GM12878 (cell line): ENCODE results near the gene COASY. TPM values are rescaled to one million over a fixed set of nuclear protein-coding genes. Genes with fewer than 3 reads are reported as not detected.
A peak's percentile ranks its signal among the peaks of the same experiment; 100 is the strongest.

Experiments
- EZH2 ChIP-seq: IDR thresholded peaks from 2 replicates; pipeline ENCODE4 v1.6.1; 2012; ENCODE audit warnings: low read depth, mild to moderate bottlenecking, control low read depth, inconsistent platforms, low read length, borderline replicate concordance; ENCODE audit not compliant: control insufficient read depth
- FOS ChIP-seq: IDR thresholded peaks from 3 replicates; pipeline ENCODE4 v1.6.1; 2011; ENCODE audit warnings: borderline replicate concordance; ENCODE audit not compliant: insufficient read length; ENCODE audit errors: extremely low read depth
- MYB ChIP-seq: fragments of 150-350 bp; IDR thresholded peaks from 2 replicates; pipeline ENCODE4 v1.6.1; 2014; ENCODE audit warnings: mild to moderate bottlenecking, low read depth, low read length, borderline replicate concordance
- RCOR1 ChIP-seq: conservative IDR thresholded peaks from 2 replicates; pipeline ENCODE4 v1.6.1; 2012; ENCODE audit warnings: low read depth, low read length, improper control_type of control experiment
- SMARCA5 ChIP-seq: fragments of 450-650 bp; IDR thresholded peaks from 2 replicates; pipeline ENCODE4 v1.6.1; 2017; ENCODE audit warnings: mild to moderate bottlenecking
- SUZ12 ChIP-seq: fragments of 200-600 bp; sonication (generic); IDR thresholded peaks from one replicate; pipeline ENCODE4 v1.6.1; 2018; ENCODE audit warnings: antibody characterized with exemption, mild to moderate bottlenecking; ENCODE audit not compliant: unreplicated experiment
- TARDBP ChIP-seq: IDR thresholded peaks from 2 replicates; pipeline ENCODE4 v1.6.1; 2016; ENCODE audit warnings: borderline replicate concordance
- TCF3 ChIP-seq: IDR thresholded peaks from 2 replicates; pipeline ENCODE4 v1.6.1; 2012; ENCODE audit warnings: low read depth, mild to moderate bottlenecking, low read length, borderline replicate concordance; ENCODE audit not compliant: insufficient read depth
- ZNF24 ChIP-seq: fragments of 450-650 bp; IDR thresholded peaks from 2 replicates; pipeline ENCODE4 v1.6.1; 2017; ENCODE audit warnings: antibody characterized with exemption, mild to moderate bottlenecking
- ZNF622 ChIP-seq: fragments of 450-650 bp; IDR thresholded peaks from 2 replicates; pipeline ENCODE4 v1.6.1; 2017; ENCODE audit warnings: mild to moderate bottlenecking, inconsistent platforms
- ZZZ3 ChIP-seq: IDR thresholded peaks from 2 replicates; pipeline ENCODE4 v1.6.1; 2011; ENCODE audit warnings: low read depth; ENCODE audit not compliant: control insufficient read depth, insufficient read length
- polyA plus RNA-seq, 11 experiments: library from polyadenylated mRNA; depleted of rRNA in 4 of 11; unstranded in 6 of 11; stranded (reverse) in 5 of 11; fragments of >200 nt; fragmentation: Nextera tagmentation in 4 of 11; fragmentation: Illumina TruSeq in 1 of 11; extraction: Ambion mirVana in 4 of 11; extraction: Trizol in 1 of 11; gene quantifications; 1 replicate in 1 of 11; 2 replicates in 10 of 11; pipeline versions ENCODE4 v1.2.1 to v1.2.3, GENCODE V29; 2011 to 2016; ENCODE audit warnings: inconsistent platforms in 2 of 11, missing spikeins in 2 of 11, low read depth in 1 of 11
- total RNA-seq, 4 experiments: library from RNA; depleted of rRNA in 3 of 4; stranded (reverse); fragments of >200 nt in 3 of 4; fragmentation: Illumina TruSeq in 1 of 4; extraction: Trizol in 1 of 4; gene quantifications; 2 replicates each; pipeline versions ENCODE4 v1.2.1 to v1.2.3, GENCODE V29; 2013 to 2021
- TF ChIP-seq, protein P1 (sequence below): IDR thresholded peaks from 2 replicates; pipeline ENCODE4 v1.6.1; 2012; ENCODE audit warnings: low read length, inconsistent platforms
- TF ChIP-seq, protein P2 (sequence below): IDR thresholded peaks from 2 replicates; pipeline ENCODE4 v1.6.1; 2011; ENCODE audit warnings: low read depth, low read length, improper control_type of control experiment, borderline replicate concordance
- TF ChIP-seq, protein P3 (sequence below): fragments of 450-650 bp; IDR thresholded peaks from 2 replicates; pipeline ENCODE4 v1.6.1; 2017; ENCODE audit warnings: antibody characterized with exemption, mild to moderate bottlenecking, moderate library complexity
- TF ChIP-seq, protein P4 (sequence below): IDR thresholded peaks from 2 replicates; pipeline ENCODE4 v1.6.1; 2012; ENCODE audit warnings: low read depth, low read length, improper control_type of control experiment
- TF ChIP-seq, protein P5 (sequence below): IDR thresholded peaks from 2 replicates; pipeline ENCODE4 v1.6.1; 2011; ENCODE audit warnings: low read depth, mild to moderate bottlenecking, low read length, moderate library complexity, borderline replicate concordance; ENCODE audit errors: extremely low read depth
- TF ChIP-seq, protein P6 (sequence below): fragments of 450-650 bp; IDR thresholded peaks from 2 replicates; pipeline ENCODE4 v1.6.1; 2018; ENCODE audit warnings: mild to moderate bottlenecking, low read depth, moderate library complexity; ENCODE audit not compliant: partially characterized antibody
- TF ChIP-seq, protein P7 (sequence below): IDR thresholded peaks from 2 replicates; pipeline ENCODE4 v1.6.1; 2011; ENCODE audit warnings: borderline replicate concordance, low read depth, mild to moderate bottlenecking, moderate library complexity, mixed read lengths, low read length; ENCODE audit not compliant: insufficient read depth; ENCODE audit errors: extremely low read length

COASY gene
- total and polyA plus RNA-seq, 10 of the 15 experiments (the other 5 are each of a cell fraction or from before 2014, with no cell fraction given): 18.6 to 93.9 (median 43.2) TPM

DNA sequence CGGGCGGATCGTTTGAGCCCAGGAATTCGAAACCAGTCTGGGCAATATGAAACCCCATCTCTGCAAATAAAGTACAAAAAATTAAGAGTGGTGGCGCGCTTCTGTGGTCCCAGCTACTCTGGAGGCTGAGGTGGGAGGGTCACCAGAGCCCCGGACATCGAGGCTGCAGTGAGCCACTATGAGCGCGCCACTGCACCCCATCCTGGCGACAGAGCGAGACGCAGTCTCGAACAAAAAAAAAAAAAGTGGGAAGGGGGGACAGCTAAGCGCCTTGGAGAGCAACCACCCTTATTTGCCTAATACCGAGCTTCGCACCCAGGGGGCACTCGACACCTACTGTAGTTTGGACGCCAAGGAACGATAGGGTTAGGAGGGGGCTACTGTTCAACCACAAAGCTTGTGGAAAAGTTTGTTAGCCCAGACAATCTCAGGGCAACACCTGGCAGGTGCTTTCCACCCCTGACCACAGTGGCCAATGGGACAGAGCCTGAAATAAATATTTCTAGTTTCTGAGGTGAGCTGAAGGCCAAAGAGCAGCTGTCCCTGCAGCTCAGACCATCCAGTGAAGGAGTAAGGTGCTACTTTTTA lies 16.4 kb downstream of the COASY start (continued):
- TF ChIP-seq, protein P1, sequence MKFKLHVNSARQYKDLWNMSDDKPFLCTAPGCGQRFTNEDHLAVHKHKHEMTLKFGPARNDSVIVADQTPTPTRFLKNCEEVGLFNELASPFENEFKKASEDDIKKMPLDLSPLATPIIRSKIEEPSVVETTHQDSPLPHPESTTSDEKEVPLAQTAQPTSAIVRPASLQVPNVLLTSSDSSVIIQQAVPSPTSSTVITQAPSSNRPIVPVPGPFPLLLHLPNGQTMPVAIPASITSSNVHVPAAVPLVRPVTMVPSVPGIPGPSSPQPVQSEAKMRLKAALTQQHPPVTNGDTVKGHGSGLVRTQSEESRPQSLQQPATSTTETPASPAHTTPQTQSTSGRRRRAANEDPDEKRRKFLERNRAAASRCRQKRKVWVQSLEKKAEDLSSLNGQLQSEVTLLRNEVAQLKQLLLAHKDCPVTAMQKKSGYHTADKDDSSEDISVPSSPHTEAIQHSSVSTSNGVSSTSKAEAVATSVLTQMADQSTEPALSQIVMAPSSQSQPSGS: peak; percentile 69; the same call in 1 of the 2 replicates
- TF ChIP-seq EZH2 (no peak), FOS (no peak), ZNF24 (no peak), ZZZ3 (no peak), RCOR1 (no peak), TCF3 (peak; percentile 98), SUZ12 (no peak), MYB (0 out of 2 replicates have a peak, but pooled peaks have one; percentile 14), TARDBP (no peak), SMARCA5 (no peak), ZNF622 (no peak)
- TF ChIP-seq, protein P2, sequence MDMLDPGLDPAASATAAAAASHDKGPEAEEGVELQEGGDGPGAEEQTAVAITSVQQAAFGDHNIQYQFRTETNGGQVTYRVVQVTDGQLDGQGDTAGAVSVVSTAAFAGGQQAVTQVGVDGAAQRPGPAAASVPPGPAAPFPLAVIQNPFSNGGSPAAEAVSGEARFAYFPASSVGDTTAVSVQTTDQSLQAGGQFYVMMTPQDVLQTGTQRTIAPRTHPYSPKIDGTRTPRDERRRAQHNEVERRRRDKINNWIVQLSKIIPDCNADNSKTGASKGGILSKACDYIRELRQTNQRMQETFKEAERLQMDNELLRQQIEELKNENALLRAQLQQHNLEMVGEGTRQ: no peak
- TF ChIP-seq, protein P3, sequence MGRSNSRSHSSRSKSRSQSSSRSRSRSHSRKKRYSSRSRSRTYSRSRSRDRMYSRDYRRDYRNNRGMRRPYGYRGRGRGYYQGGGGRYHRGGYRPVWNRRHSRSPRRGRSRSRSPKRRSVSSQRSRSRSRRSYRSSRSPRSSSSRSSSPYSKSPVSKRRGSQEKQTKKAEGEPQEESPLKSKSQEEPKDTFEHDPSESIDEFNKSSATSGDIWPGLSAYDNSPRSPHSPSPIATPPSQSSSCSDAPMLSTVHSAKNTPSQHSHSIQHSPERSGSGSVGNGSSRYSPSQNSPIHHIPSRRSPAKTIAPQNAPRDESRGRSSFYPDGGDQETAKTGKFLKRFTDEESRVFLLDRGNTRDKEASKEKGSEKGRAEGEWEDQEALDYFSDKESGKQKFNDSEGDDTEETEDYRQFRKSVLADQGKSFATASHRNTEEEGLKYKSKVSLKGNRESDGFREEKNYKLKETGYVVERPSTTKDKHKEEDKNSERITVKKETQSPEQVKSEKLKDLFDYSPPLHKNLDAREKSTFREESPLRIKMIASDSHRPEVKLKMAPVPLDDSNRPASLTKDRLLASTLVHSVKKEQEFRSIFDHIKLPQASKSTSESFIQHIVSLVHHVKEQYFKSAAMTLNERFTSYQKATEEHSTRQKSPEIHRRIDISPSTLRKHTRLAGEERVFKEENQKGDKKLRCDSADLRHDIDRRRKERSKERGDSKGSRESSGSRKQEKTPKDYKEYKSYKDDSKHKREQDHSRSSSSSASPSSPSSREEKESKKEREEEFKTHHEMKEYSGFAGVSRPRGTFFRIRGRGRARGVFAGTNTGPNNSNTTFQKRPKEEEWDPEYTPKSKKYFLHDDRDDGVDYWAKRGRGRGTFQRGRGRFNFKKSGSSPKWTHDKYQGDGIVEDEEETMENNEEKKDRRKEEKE: no peak
- TF ChIP-seq, protein P4, sequence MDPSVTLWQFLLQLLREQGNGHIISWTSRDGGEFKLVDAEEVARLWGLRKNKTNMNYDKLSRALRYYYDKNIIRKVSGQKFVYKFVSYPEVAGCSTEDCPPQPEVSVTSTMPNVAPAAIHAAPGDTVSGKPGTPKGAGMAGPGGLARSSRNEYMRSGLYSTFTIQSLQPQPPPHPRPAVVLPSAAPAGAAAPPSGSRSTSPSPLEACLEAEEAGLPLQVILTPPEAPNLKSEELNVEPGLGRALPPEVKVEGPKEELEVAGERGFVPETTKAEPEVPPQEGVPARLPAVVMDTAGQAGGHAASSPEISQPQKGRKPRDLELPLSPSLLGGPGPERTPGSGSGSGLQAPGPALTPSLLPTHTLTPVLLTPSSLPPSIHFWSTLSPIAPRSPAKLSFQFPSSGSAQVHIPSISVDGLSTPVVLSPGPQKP: no peak
- TF ChIP-seq, protein P5, sequence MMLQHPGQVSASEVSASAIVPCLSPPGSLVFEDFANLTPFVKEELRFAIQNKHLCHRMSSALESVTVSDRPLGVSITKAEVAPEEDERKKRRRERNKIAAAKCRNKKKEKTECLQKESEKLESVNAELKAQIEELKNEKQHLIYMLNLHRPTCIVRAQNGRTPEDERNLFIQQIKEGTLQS: no peak
- TF ChIP-seq, protein P6, sequence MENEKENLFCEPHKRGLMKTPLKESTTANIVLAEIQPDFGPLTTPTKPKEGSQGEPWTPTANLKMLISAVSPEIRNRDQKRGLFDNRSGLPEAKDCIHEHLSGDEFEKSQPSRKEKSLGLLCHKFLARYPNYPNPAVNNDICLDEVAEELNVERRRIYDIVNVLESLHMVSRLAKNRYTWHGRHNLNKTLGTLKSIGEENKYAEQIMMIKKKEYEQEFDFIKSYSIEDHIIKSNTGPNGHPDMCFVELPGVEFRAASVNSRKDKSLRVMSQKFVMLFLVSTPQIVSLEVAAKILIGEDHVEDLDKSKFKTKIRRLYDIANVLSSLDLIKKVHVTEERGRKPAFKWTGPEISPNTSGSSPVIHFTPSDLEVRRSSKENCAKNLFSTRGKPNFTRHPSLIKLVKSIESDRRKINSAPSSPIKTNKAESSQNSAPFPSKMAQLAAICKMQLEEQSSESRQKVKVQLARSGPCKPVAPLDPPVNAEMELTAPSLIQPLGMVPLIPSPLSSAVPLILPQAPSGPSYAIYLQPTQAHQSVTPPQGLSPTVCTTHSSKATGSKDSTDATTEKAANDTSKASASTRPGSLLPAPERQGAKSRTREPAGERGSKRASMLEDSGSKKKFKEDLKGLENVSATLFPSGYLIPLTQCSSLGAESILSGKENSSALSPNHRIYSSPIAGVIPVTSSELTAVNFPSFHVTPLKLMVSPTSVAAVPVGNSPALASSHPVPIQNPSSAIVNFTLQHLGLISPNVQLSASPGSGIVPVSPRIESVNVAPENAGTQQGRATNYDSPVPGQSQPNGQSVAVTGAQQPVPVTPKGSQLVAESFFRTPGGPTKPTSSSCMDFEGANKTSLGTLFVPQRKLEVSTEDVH: no peak
- TF ChIP-seq, protein P7, sequence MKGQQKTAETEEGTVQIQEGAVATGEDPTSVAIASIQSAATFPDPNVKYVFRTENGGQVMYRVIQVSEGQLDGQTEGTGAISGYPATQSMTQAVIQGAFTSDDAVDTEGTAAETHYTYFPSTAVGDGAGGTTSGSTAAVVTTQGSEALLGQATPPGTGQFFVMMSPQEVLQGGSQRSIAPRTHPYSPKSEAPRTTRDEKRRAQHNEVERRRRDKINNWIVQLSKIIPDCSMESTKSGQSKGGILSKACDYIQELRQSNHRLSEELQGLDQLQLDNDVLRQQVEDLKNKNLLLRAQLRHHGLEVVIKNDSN: no peak
